SH-SY5Y (cell line): ENCODE results near the gene TSR3.

Source experiments
- GATA2 ChIP-seq: IDR thresholded peaks from 2 replicates; pipeline ENCODE4 v1.6.1; 2011; ENCODE audit warnings: mild to moderate bottlenecking, low read depth, low read length
- GATA3 ChIP-seq: IDR thresholded peaks from 2 replicates; pipeline ENCODE4 v1.6.1; 2011; ENCODE audit warnings: low read depth, mild to moderate bottlenecking, low read length, moderate library complexity

DNA sequence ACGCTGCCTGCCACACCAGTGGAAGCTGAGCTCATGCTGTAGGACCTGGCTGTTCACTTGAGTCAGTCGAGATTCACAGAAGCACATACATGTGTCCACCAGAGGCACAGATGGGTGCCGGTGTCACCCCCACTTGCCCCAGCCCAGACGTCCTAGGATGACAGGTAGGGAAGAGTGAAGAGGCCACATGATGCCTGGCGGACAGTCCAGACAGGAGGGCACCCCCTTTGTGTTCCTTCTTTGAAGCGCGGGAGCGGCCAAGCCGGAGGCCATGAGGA, 33.5 kb downstream of the TSR3 start:
- TF ChIP-seq GATA2 = no peak
- no peak for TF ChIP-seq GATA3
